Neural progenitor cell (in vitro differentiated cells): Measurements from ENCODE around the gene ADCY2. TPM values are rescaled to one million over a fixed set of nuclear protein-coding genes. Genes with fewer than 3 reads are reported as not detected.

Source experiments
- DNase-seq: peaks from one replicate; pipeline ENCODE4 v3.0.0-alpha.2; 2016; ENCODE audit warnings: low spot score
- H2AFZ ChIP-seq: fragments of 200-600 bp; sonication (generic); replicated peaks from 2 replicates; pipeline ENCODE4 v1.6.1; 2016; ENCODE audit warnings: antibody characterized with exemption
- H3F3A ChIP-seq: fragments of 200-600 bp; sonication (generic); 2 replicates; pipeline ENCODE4 v1.6.1; 2016; ENCODE audit warnings: antibody characterized with exemption, low read depth
- H3K27ac ChIP-seq: fragments of 200-600 bp; sonication (generic); 2 replicates; pipeline ENCODE4 v1.5.1; 2016; ENCODE audit warnings: mild to moderate bottlenecking
- H3K27me3 ChIP-seq: fragments of 200-600 bp; sonication (generic); 2 replicates; pipeline ENCODE4 v1.6.1; 2016; ENCODE audit warnings: mild to moderate bottlenecking, moderate library complexity
- H3K36me3 ChIP-seq: fragments of 200-600 bp; sonication (generic); 2 replicates; pipeline ENCODE4 v1.5.1; 2016
- H3K4me1 ChIP-seq: fragments of 200-600 bp; sonication (generic); 2 replicates; pipeline ENCODE4 v1.6.1; 2016; ENCODE audit warnings: mixed run types
- H3K4me2 ChIP-seq: fragments of 200-600 bp; sonication (generic); 2 replicates; pipeline ENCODE4 v1.6.1; 2016
- H3K4me3 ChIP-seq: fragments of 200-600 bp; sonication (generic); 2 replicates; pipeline ENCODE4 v1.5.1; 2016
- H3K79me2 ChIP-seq: fragments of 200-600 bp; sonication (generic); 2 replicates; pipeline ENCODE4 v1.6.1; 2016; ENCODE audit warnings: low read depth
- H3K9ac ChIP-seq: fragments of 200-600 bp; sonication (generic); 2 replicates; pipeline ENCODE4 v1.6.1; 2016
- H3K9me3 ChIP-seq: fragments of 200-600 bp; sonication (generic); 2 replicates; pipeline ENCODE4 v1.5.1; 2016; ENCODE audit warnings: low read depth
- H4K20me1 ChIP-seq: fragments of 200-600 bp; sonication (generic); 2 replicates; pipeline ENCODE4 v1.6.1; 2016; ENCODE audit warnings: low read depth
- H3K27ac Mint-ChIP-seq: 3 replicates; pipeline ENCODE4 v1.8.0; 2021; ENCODE audit warnings: mixed read lengths
- H3K27me3 Mint-ChIP-seq: 2 replicates; pipeline ENCODE4 v1.8.0; 2022; ENCODE audit warnings: low read depth, mild to moderate bottlenecking, inconsistent platforms, moderate library complexity, mixed read lengths; ENCODE audit not compliant: insufficient read depth
- H3K36me3 Mint-ChIP-seq: 3 replicates; pipeline ENCODE4 v1.8.0; 2021; ENCODE audit warnings: mixed read lengths
- H3K4me1 Mint-ChIP-seq: 3 replicates; pipeline ENCODE4 v1.8.0; 2021; ENCODE audit warnings: mixed read lengths
- H3K4me3 Mint-ChIP-seq: 3 replicates; pipeline ENCODE4 v1.8.0; 2021; ENCODE audit warnings: mild to moderate bottlenecking, moderate library complexity, mixed read lengths
- H3K9me3 Mint-ChIP-seq: 3 replicates; pipeline ENCODE4 v1.8.0; 2020; ENCODE audit warnings: mixed read lengths
- EZH2 ChIP-seq: fragments of 200-600 bp; sonication (generic); IDR thresholded peaks from 2 replicates; pipeline ENCODE4 v1.6.1; 2017; ENCODE audit warnings: antibody characterized with exemption, mild to moderate bottlenecking, moderate library complexity
- EZH2phosphoT487 ChIP-seq: fragments of 200-600 bp; sonication (generic); IDR thresholded peaks from 2 replicates; pipeline ENCODE4 v1.6.1; 2017; ENCODE audit warnings: antibody characterized with exemption
- total RNA-seq: library from RNA; depleted of rRNA; stranded (reverse); fragments of >200 nt; gene quantifications from 2 replicates; pipeline ENCODE4 v1.2.3, GENCODE V29; 2015; ENCODE audit warnings: low replicate concordance
- TF ChIP-seq, protein P1 (sequence below): fragments of 200-600 bp; sonication (generic); IDR thresholded peaks from 2 replicates; pipeline ENCODE4 v1.5.1; 2017; ENCODE audit warnings: antibody characterized with exemption, mild to moderate bottlenecking

ADCY2 gene
- total RNA-seq, 1 donor from 2014 or later = 1.2 TPM

DNA sequence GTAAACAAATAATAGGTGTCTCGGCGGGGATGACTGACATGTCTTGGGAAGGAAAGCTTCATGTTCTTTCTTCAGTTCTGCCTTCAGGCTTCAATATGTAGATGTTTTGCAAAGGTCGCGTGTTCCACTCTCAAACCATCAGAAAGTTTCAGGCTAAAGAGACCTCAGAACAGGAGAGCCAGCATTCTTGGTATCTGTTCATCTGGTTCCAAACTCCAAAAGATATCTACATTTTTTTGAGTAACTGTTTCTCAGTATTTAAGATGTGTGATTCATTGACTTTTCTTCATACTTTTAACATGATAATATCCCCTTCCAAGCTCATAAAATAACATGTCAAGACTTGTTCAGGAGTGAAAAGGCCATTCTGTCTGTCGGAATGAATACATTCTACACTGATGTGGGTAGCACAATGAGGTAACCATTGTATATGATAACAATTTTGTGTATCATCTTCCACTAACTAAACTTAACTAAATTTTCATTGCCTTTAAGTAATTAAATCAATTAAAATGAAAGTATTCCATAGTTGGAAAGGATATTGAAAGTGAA lies 271.4 kb downstream of the ADCY2 start:
- H3K79me2 ChIP-seq = no peaks in the 10 kb centered on the region
- Mint-ChIP-seq H3K4me3 (no peak overlapping the region), H3K27ac (no peak overlapping the region), H3K36me3 (peaks cover 2% of the 10 kb centered on the region), H3K4me1 (no peaks in the 10 kb centered on the region), H3K27me3 (peaks cover 2% of the 10 kb centered on the region), H3K9me3 (peaks cover 4% of the 10 kb centered on the region)
- DNase-seq = no peak
- no peaks in the 10 kb centered on the region for H3K27me3 ChIP-seq
- H3K4me2 ChIP-seq = no peak overlapping the region
- H4K20me1 ChIP-seq = no peaks in the 10 kb centered on the region
- no peak overlapping the region for H3K4me3 ChIP-seq
- no peak overlapping the region for H2AFZ ChIP-seq
- no peak overlapping the region for H3K9ac ChIP-seq
- H3F3A ChIP-seq = no peaks in the 10 kb centered on the region
- H3K36me3 ChIP-seq = no peaks in the 10 kb centered on the region
- no peaks in the 10 kb centered on the region for H3K4me1 ChIP-seq
- TF ChIP-seq EZH2 (no peak), EZH2phosphoT487 (no peak)
- TF ChIP-seq, protein P1, sequence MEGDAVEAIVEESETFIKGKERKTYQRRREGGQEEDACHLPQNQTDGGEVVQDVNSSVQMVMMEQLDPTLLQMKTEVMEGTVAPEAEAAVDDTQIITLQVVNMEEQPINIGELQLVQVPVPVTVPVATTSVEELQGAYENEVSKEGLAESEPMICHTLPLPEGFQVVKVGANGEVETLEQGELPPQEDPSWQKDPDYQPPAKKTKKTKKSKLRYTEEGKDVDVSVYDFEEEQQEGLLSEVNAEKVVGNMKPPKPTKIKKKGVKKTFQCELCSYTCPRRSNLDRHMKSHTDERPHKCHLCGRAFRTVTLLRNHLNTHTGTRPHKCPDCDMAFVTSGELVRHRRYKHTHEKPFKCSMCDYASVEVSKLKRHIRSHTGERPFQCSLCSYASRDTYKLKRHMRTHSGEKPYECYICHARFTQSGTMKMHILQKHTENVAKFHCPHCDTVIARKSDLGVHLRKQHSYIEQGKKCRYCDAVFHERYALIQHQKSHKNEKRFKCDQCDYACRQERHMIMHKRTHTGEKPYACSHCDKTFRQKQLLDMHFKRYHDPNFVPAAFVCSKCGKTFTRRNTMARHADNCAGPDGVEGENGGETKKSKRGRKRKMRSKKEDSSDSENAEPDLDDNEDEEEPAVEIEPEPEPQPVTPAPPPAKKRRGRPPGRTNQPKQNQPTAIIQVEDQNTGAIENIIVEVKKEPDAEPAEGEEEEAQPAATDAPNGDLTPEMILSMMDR = no peak
- H3K9me3 ChIP-seq = no peaks in the 10 kb centered on the region
- no peak overlapping the region for H3K27ac ChIP-seq

DNA sequence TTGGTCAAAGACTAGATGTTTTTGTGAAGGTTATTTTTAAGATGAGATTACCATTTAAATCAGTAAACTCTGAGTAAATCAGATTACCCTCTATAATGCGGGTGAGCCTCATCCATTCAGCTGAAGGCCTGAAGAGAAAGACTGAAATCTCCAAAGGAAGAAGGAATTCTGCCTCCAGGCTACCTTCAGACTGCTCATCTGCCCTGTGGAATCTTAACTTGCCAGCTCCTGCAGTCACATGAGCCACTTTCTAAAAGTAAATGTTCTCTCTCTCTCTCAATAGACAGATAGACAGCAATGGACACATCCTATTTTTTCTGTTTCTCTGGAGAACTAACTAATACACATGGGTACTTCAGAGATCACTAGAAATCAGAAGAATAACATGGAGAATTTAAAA lies 272.2 kb downstream of the ADCY2 start:
- Histone ChIP-seq H3K4me1 (no peaks in the 10 kb centered on the region), H3K36me3 (no peaks in the 10 kb centered on the region), H3K4me3 (no peak overlapping the region), H3K27me3 (no peaks in the 10 kb centered on the region), H3K9ac (no peak overlapping the region), H3K4me2 (no peak overlapping the region), H3K27ac (no peak overlapping the region), H4K20me1 (no peaks in the 10 kb centered on the region), H3K79me2 (no peaks in the 10 kb centered on the region), H2AFZ (no peak overlapping the region), H3F3A (no peaks in the 10 kb centered on the region), H3K9me3 (no peaks in the 10 kb centered on the region)
- Mint-ChIP-seq H3K36me3 (peaks cover 2% of the 10 kb centered on the region), H3K27ac (no peak overlapping the region), H3K4me1 (no peaks in the 10 kb centered on the region), H3K9me3 (peaks cover 4% of the 10 kb centered on the region), H3K27me3 (peaks cover 2% of the 10 kb centered on the region), H3K4me3 (no peak overlapping the region)
- TF ChIP-seq EZH2 = no peak
- TF ChIP-seq EZH2phosphoT487 = no peak
- TF ChIP-seq, protein P1 = no peak
- DNase-seq = no peak

DNA sequence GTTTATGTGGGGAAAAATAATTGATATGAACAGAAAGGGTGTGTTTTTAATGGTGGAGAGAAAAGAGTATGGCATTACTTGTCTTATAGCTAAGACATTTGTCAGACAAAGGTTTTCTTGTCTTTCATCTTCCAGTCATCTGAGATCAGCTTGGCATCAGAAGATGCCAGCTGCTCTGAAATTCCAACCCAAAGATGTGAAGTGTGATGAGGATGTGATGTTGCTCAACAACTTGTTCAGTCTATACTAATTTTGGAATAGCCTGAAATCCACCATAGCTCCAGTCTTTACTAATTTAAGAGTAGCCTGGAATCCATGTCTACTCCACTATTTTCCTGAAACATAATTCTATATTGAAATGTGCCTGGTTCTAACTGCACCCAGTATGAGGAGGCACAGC lies 272.7 kb downstream of the ADCY2 start:
- no peak overlapping the region for H3K27ac Mint-ChIP-seq
- no peak overlapping the region for H2AFZ ChIP-seq
- peaks cover 2% of the 10 kb centered on the region for H3K27me3 Mint-ChIP-seq
- peaks cover 2% of the 10 kb centered on the region for H3K36me3 Mint-ChIP-seq
- DNase-seq = no peak
- H3F3A ChIP-seq = no peaks in the 10 kb centered on the region
- H3K4me3 ChIP-seq = no peak overlapping the region
- TF ChIP-seq EZH2 (no peak), EZH2phosphoT487 (no peak)
- TF ChIP-seq, protein P1 = no peak
- no peaks in the 10 kb centered on the region for H3K9me3 ChIP-seq
- H3K36me3 ChIP-seq = no peaks in the 10 kb centered on the region
- no peak overlapping the region for H3K4me3 Mint-ChIP-seq
- H3K4me2 ChIP-seq = no peak overlapping the region
- no peaks in the 10 kb centered on the region for H3K27me3 ChIP-seq
- no peak overlapping the region for H3K9ac ChIP-seq
- H3K9me3 Mint-ChIP-seq = peaks cover 4% of the 10 kb centered on the region
- no peaks in the 10 kb centered on the region for H4K20me1 ChIP-seq
- H3K4me1 ChIP-seq = no peaks in the 10 kb centered on the region
- no peaks in the 10 kb centered on the region for H3K79me2 ChIP-seq
- H3K27ac ChIP-seq = no peak overlapping the region
- no peaks in the 10 kb centered on the region for H3K4me1 Mint-ChIP-seq
